ENCODE results near the gene SAG.

SAG gene

DNA sequence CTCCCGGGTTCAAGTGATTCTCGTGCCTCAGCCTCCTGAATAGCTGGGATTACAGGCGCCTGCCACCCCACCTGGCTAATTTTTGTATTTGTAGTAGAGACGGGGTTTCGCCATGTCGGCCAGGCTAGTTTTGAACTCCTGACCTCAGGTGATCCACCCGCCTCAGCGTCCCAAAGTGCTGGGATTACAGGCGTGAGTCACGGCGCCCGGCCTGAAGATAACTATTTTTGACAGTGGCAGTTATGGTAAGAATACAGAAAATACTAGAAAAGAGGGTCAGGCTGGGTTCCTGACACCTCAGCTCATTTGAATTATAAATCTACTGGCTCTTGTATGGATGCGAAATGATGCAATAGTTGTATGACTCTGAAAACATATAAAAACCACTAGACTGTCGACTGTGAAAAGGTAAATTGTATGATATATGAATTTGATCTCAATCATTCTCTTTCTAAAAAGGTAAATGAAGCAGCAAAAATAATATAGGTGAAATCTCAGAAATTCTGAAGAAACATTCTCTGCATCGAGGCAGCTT lies 35.6 kb downstream of the SAG start:
- no peaks in the 10 kb centered on the region for H3K79me2 ChIP-seq (ENCODE audit: control insufficient read depth, insufficient read depth, low read length, unreplicated experiment)
- peaks cover 4% of the 10 kb centered on the region; the same call in 1 of the 2 replicates for H3K27me3 ChIP-seq (ENCODE audit: insufficient read depth, low read length)
- H3K27ac ChIP-seq (ENCODE audit: low read depth, low read length) = no peak overlapping the region
- H3K4me1 ChIP-seq (ENCODE audit: control insufficient read depth, insufficient read depth, low read length, unreplicated experiment) = no peaks in the 10 kb centered on the region
- H3K4me3 ChIP-seq (ENCODE audit: low read depth, low read length) = no peak overlapping the region
- no peaks in the 10 kb centered on the region for H3K36me3 ChIP-seq (ENCODE audit: insufficient read depth, low read length)
- no peak overlapping the region for H2AFZ ChIP-seq (ENCODE audit: low read length, unreplicated experiment)

DNA sequence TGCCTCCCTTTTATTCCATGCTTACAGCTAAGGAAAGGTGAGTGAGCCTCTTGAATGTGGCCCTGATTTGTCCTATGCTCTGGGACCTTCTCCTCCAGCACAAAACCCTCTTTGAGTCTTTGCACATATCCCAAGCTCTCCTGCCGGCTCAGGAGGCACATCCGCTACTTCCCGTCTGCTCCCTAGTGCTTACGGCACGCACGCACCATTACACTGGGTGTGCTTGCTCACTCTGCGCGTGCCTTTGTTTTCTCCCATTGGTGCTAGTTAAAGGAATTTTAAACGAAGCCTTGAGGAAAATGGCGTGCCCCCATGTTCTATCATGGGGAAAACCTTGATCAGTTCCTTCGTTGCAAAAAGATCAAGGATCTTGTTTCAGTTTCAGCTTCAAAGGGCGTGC lies 38.8 kb downstream of the SAG start:
- Histone ChIP-seq H3K27ac (ENCODE audit: low read depth, low read length) (no peak overlapping the region), H3K4me3 (ENCODE audit: low read depth, low read length) (no peak overlapping the region), H3K4me1 (ENCODE audit: control insufficient read depth, insufficient read depth, low read length, unreplicated experiment) (peaks cover 14% of the 10 kb centered on the region), H2AFZ (ENCODE audit: low read length, unreplicated experiment) (no peak overlapping the region), H3K36me3 (ENCODE audit: insufficient read depth, low read length) (no peaks in the 10 kb centered on the region), H3K79me2 (ENCODE audit: control insufficient read depth, insufficient read depth, low read length, unreplicated experiment) (no peaks in the 10 kb centered on the region), H3K27me3 (ENCODE audit: insufficient read depth, low read length) (no peaks in the 10 kb centered on the region)

DNA sequence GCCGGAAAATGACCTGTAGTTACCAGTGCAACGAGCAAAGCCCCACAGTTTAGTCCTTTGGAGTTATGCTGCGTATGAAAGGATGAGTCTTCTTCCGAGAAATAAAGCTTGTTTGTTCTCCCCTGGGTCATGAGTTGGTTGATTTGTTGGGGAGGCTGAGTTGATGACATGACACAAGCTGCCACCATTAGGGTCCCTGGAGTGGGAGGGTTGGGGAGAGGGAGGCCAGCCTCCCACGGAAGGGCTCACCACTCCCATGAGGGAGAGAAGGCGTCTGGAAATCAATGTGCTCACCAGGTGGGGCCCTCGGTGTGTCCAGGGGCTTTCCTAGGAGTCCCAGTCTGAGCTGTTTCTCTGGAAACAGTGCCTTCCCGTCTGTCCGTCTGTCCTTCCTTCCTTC lies 39.3 kb downstream of the SAG start:
- no peaks in the 10 kb centered on the region for H3K79me2 ChIP-seq (ENCODE audit: control insufficient read depth, insufficient read depth, low read length, unreplicated experiment)
- no peaks in the 10 kb centered on the region for H3K27me3 ChIP-seq (ENCODE audit: insufficient read depth, low read length)
- H3K36me3 ChIP-seq (ENCODE audit: insufficient read depth, low read length) = no peaks in the 10 kb centered on the region
- H3K27ac ChIP-seq (ENCODE audit: low read depth, low read length) = no peak overlapping the region
- H3K4me1 ChIP-seq (ENCODE audit: control insufficient read depth, insufficient read depth, low read length, unreplicated experiment) = peaks cover 16% of the 10 kb centered on the region
- H3K4me3 ChIP-seq (ENCODE audit: low read depth, low read length) = no peak overlapping the region
- no peak overlapping the region for H2AFZ ChIP-seq (ENCODE audit: low read length, unreplicated experiment)

DNA sequence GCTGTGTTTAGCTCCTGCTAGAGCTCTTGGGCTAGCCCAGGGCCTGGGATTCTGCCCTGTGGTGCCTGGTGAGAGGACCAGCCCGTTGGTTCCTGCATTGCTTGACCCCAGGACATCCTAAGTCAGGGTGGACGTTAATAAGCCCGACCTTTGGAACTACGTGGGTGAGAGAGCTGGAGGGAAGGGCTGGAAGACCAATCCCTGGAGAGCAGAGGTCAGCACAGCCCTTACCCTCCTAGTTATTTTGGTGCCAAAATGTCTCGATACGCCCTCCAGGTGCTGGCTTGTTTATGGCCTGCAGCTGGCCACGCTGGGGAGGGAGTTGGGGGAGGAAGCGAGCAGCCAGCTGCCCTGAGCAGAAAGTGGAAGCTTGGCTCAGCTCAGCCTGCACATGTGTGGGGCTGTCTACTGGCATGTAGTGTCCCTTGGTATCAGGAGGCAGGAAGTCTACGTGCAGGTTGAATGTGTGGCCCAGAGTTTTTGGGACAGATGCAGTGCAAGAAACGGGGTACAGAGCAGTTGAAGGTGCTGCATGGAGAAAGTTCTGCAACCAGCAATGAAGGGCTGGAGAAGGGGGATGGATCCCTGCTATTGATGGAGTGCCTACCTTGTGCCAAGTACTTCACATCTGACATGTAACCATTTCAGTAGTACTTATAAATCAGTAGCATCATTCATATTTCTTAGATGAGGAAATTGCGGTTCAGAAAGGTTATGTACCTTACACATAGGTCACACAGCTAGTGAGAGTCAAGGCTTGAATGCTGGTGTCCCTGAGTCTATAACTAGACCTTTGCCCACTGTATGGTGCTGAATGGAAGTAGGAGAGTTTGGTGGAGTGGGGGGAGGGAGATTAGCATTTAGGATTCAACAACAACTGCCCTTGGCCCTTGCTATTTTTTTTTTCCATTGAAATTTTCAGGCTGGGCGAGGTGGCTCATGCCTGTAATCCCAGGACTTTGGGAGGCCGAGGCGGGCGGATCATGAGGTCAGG lies 41.7 kb downstream of the SAG start:
- Histone ChIP-seq H2AFZ (ENCODE audit: low read length, unreplicated experiment) (no peak overlapping the region), H3K27me3 (ENCODE audit: insufficient read depth, low read length) (no peaks in the 10 kb centered on the region), H3K36me3 (ENCODE audit: insufficient read depth, low read length) (no peaks in the 10 kb centered on the region), H3K27ac (ENCODE audit: low read depth, low read length) (no peak overlapping the region), H3K4me1 (ENCODE audit: control insufficient read depth, insufficient read depth, low read length, unreplicated experiment) (peaks cover 22% of the 10 kb centered on the region), H3K4me3 (ENCODE audit: low read depth, low read length) (no peak overlapping the region), H3K79me2 (ENCODE audit: control insufficient read depth, insufficient read depth, low read length, unreplicated experiment) (no peaks in the 10 kb centered on the region)

DNA sequence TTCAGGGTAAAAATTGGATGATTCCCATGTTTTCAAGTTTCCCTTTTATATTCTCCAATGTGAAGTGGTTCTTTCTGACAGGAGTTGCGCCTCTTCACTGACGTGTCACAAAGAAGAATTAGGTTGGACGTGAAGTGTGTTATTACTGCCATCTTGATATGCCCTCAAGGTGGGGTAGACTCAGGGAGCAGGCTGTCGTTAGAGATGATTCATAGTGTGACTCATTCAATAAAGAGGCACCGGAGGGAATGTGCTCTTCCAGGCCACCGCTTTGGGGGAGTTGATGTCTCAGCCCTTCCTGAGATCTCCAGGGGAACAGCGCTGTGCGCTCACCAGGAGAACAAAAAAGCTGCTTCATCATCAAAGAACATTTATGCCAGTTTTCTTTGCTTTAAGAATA lies 43.1 kb downstream of the SAG start:
- peaks cover 8% of the 10 kb centered on the region for H3K79me2 ChIP-seq (ENCODE audit: control insufficient read depth, insufficient read depth, low read length, unreplicated experiment)
- no peak overlapping the region for H2AFZ ChIP-seq (ENCODE audit: low read length, unreplicated experiment)
- H3K27ac ChIP-seq (ENCODE audit: low read depth, low read length) = peak overlapping the region; percentile 67
- 0 out of 2 replicates have a peak overlapping the region, but pooled peaks have one; percentile 8 for H3K4me3 ChIP-seq (ENCODE audit: low read depth, low read length)
- H3K4me1 ChIP-seq (ENCODE audit: control insufficient read depth, insufficient read depth, low read length, unreplicated experiment) = peaks cover 28% of the 10 kb centered on the region
- no peaks in the 10 kb centered on the region for H3K36me3 ChIP-seq (ENCODE audit: insufficient read depth, low read length)
- H3K27me3 ChIP-seq (ENCODE audit: insufficient read depth, low read length) = no peaks in the 10 kb centered on the region

DNA sequence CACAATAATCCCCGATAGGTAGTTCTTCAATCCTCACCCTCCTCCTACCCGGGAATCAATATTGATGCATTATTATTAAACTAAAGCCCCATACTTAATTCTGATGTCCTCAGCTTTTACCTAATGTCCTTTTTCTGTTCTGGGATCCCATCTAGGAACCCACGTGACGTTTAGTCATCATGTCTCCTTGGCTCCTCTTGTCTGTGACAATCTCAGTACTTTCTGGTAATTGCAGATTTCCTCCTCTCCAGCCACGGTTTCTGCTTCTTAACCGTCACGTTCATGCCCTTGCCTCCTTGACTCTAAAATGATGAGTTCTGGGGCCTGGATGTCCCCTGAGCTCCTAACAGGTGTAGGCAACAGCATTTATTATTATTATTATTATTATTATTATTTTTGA lies 43.8 kb downstream of the SAG start:
- H3K4me3 ChIP-seq (ENCODE audit: low read depth, low read length) = no peak overlapping the region
- no peaks in the 10 kb centered on the region for H3K36me3 ChIP-seq (ENCODE audit: insufficient read depth, low read length)
- no peak overlapping the region for H2AFZ ChIP-seq (ENCODE audit: low read length, unreplicated experiment)
- H3K4me1 ChIP-seq (ENCODE audit: control insufficient read depth, insufficient read depth, low read length, unreplicated experiment) = peaks cover 31% of the 10 kb centered on the region
- peak overlapping the region; percentile 67 for H3K27ac ChIP-seq (ENCODE audit: low read depth, low read length)
- peaks cover 13% of the 10 kb centered on the region for H3K79me2 ChIP-seq (ENCODE audit: control insufficient read depth, insufficient read depth, low read length, unreplicated experiment)
- no peaks in the 10 kb centered on the region for H3K27me3 ChIP-seq (ENCODE audit: insufficient read depth, low read length)

DNA sequence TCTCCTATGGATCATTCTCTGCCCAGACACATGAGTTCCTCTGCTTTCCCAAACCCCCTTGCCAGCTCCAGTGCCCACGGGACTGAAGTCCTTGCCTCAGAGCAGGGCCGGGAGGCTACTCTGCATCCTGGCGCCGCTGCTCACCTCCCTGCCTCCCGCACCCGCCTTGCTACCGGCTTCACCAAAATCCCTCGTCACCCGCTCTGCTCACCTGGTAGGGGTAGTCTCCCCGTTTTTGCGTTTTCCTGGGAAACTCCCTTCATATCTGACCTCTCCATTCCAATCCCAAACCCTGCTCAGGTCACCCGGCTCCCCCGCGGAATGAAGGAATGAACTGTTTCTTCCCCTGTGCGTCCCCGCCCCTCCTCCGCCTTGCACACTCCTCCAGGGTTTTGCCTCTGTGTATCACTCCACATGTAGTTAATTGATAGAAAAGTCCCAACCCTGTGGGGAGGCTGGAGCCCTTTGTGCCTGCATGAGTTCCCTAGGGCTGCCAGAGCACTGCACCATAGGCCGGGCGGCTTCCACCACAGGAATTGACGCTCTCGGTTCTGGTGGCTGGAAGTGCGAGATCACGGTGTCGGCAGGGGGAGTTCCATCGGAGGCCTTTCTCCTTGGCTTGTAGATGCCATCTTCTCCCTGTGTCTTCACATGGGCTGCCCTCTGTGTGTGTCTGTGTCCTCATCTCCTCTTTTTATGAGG lies 44.7 kb downstream of the SAG start:
- H3K4me3 ChIP-seq (ENCODE audit: low read depth, low read length) = no peak overlapping the region
- no peaks in the 10 kb centered on the region for H3K27me3 ChIP-seq (ENCODE audit: insufficient read depth, low read length)
- no peak overlapping the region for H3K27ac ChIP-seq (ENCODE audit: low read depth, low read length)
- peaks cover 20% of the 10 kb centered on the region for H3K79me2 ChIP-seq (ENCODE audit: control insufficient read depth, insufficient read depth, low read length, unreplicated experiment)
- H3K4me1 ChIP-seq (ENCODE audit: control insufficient read depth, insufficient read depth, low read length, unreplicated experiment) = peaks cover 31% of the 10 kb centered on the region
- no peaks in the 10 kb centered on the region for H3K36me3 ChIP-seq (ENCODE audit: insufficient read depth, low read length)
- no peak overlapping the region for H2AFZ ChIP-seq (ENCODE audit: low read length, unreplicated experiment)

DNA sequence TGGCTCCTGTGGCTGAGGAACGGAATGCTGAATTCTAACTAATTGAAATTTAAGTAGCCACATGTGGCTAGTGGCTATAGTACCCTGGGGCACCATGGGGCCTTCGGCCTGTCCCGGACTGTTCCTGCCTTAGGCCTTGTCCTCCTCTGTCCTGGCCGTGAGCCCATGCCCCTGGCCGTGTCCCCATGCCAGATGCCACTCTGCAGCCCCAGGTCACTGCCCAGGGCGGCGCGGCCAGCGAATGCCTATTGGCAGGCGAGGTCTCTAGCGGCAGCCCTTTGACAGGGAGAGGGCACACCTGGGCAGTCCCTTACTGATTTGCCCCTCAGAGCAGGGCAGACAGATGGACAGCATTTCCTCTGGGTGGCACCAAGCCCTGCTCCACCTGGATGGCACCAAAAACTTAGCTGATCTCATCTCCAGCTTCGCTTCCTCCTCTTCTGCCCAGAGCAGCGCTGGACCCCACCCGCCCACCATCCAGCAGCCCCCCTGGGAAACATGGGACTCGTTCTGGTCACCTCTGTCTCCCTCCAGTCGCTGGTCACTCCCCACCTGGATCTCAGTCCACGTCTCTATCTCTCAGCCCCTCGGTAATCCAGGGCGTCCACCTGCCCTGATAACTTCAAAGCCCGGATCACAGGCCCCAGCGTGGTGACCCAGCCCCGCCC lies 45.6 kb downstream of the SAG start:
- Histone ChIP-seq H3K4me3 (ENCODE audit: low read depth, low read length) (peak overlapping the region; percentile 79), H3K27ac (ENCODE audit: low read depth, low read length) (no peak overlapping the region), H3K27me3 (ENCODE audit: insufficient read depth, low read length) (no peaks in the 10 kb centered on the region), H3K36me3 (ENCODE audit: insufficient read depth, low read length) (no peaks in the 10 kb centered on the region), H3K79me2 (ENCODE audit: control insufficient read depth, insufficient read depth, low read length, unreplicated experiment) (peaks cover 20% of the 10 kb centered on the region), H3K4me1 (ENCODE audit: control insufficient read depth, insufficient read depth, low read length, unreplicated experiment) (peaks cover 31% of the 10 kb centered on the region), H2AFZ (ENCODE audit: low read length, unreplicated experiment) (peak overlapping the region; percentile 99)

DNA sequence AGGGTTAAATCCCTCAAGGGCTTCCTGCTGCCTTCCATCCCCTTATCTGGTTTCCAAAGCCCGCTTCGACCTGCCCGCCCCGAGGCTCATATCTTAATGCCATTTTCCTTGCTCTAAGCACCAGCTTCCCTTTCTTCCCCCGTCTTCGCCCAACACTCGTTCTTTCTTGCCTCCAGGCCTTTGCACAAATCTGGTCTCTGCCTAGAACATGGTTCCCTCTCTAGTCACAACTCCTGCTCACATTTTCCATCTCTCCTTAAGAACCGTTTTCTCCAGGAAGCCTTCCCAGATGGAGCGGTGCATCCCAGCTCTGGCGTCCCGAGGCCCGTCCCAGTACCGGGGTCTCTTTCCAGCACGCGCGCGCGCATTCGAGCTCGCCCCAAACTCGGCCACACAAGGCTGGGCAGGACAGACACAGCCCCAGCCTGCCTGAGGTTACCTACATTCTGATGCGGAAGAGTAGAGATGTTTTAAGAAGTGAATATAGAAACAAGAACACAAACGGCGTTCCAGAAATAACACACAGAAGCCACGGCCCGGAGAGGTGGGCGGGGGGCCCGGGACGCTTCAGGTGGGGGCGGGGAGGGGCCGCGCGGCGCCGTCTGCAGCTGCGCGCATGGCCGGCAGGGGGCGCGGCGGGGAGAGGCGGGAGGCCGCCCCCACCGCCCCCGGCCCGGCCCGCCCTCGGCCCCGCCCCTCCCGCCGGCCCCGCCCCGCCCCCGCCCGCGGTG lies 46.3 kb downstream of the SAG start, which contains the start of gene DGKD:
Gene DGKD, plus strand, starts transcription at position 726 of the 731 bp plus-strand sequence. CDS start 25 bp downstream, outside the sequence.
- no peaks in the 10 kb centered on the region for H3K36me3 ChIP-seq (ENCODE audit: insufficient read depth, low read length)
- H3K4me3 ChIP-seq (ENCODE audit: low read depth, low read length) = peak within 1 kb of the TSS; percentile 92
- H3K27ac ChIP-seq (ENCODE audit: low read depth, low read length) = no peak within 1 kb of the TSS
- H3K27me3 ChIP-seq (ENCODE audit: insufficient read depth, low read length) = no peaks in the 10 kb centered on the region
- peaks cover 31% of the 10 kb centered on the region for H3K4me1 ChIP-seq (ENCODE audit: control insufficient read depth, insufficient read depth, low read length, unreplicated experiment)
- H2AFZ ChIP-seq (ENCODE audit: low read length, unreplicated experiment) = peak within 1 kb of the TSS; percentile 99
- peaks cover 25% of the 10 kb centered on the region for H3K79me2 ChIP-seq (ENCODE audit: control insufficient read depth, insufficient read depth, low read length, unreplicated experiment)

DNA sequence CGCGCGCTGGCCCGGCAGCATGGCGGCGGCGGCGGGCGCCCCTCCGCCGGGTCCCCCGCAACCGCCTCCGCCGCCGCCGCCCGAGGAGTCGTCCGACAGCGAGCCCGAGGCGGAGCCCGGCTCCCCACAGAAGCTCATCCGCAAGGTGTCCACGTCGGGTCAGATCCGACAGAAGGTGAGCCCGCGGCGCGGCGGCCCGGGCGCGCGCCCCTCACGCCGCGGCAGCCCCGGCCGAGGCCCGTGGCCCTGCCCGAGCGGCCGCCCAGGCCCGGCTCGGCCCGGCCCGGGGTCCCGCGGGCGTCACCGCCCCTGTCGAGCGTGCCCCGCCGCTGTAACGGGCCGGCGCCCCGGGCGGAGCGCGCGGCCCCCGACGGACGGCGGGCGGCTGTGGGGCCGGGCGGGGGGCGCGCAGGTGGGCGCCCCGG lies 46.9 kb downstream of the SAG start:
- H3K4me1 ChIP-seq (ENCODE audit: control insufficient read depth, insufficient read depth, low read length, unreplicated experiment) = peaks cover 31% of the 10 kb centered on the region
- no peak overlapping the region for H2AFZ ChIP-seq (ENCODE audit: low read length, unreplicated experiment)
- peaks cover 25% of the 10 kb centered on the region for H3K79me2 ChIP-seq (ENCODE audit: control insufficient read depth, insufficient read depth, low read length, unreplicated experiment)
- H3K27me3 ChIP-seq (ENCODE audit: insufficient read depth, low read length) = no peaks in the 10 kb centered on the region
- peak overlapping the region; percentile 92 for H3K4me3 ChIP-seq (ENCODE audit: low read depth, low read length)
- no peaks in the 10 kb centered on the region for H3K36me3 ChIP-seq (ENCODE audit: insufficient read depth, low read length)
- no peak overlapping the region for H3K27ac ChIP-seq (ENCODE audit: low read depth, low read length)

Data from ACC112 (cell line).